Endothelial cell of umbilical vein (primary cell): ENCODE results near the gene RBBP5. TPM values are rescaled to one million over a fixed set of nuclear protein-coding genes. Genes with fewer than 3 reads are reported as not detected.
A peak's percentile ranks its signal among the peaks of the same experiment; 100 is the strongest.

ENCODE experiments used
- BruUV-seq: library from RNA; stranded (reverse); fragments of 400-500 nt; replicated peaks from 2 replicates; lab custom pipeline; 2021; lab: Mats Ljungman, UMichigan
- CTCF ChIA-PET: fragments of 300-600, 350-600 bp; sonication (Branson Sonifier 250); formaldehyde crosslinking; loops from one replicate; lab custom pipeline; 2021; ENCODE audit warnings: antibody characterized with exemption, inconsistent platforms; lab: Charles Lee
- POLR2A ChIA-PET: fragments of 300-600, 350-600 bp; sonication (Branson Sonifier 250); formaldehyde crosslinking; loops from one replicate; lab custom pipeline; 2021; ENCODE audit warnings: antibody characterized with exemption, inconsistent platforms; lab: Charles Lee
- DNase-seq: peaks from one replicate; pipeline ENCODE4 v3.0.0-alpha.2; 2011; ENCODE audit warnings: low read depth, low spot score
- FAIRE-seq: peaks from 2 replicates; lab custom pipeline; 2011; peaks lifted over from hg19 to GRCh38; lab: Jason Lieb, UNC
- H2AFZ ChIP-seq: 2 replicates; pipeline ENCODE4 v1.6.0; 2012; ENCODE audit warnings: low read depth, low read length, control low read depth, inconsistent platforms
- H3K27ac ChIP-seq: 2 replicates; pipeline ENCODE4 v1.5.1; 2011; ENCODE audit warnings: low read depth, mild to moderate bottlenecking, control low read depth, low read length, moderate library complexity; ENCODE audit not compliant: insufficient read depth
- H3K27me3 ChIP-seq, 2 experiments: 2 replicates each; pipeline versions ENCODE4 v1.6.0 to v1.6.1; 2011; ENCODE audit warnings: low read length in 2 of 2, mixed read lengths in 1 of 2; ENCODE audit not compliant: control insufficient read depth in 2 of 2, insufficient read depth in 2 of 2
- H3K36me3 ChIP-seq, 2 experiments: 2 replicates in 1 of 2; 3 replicates in 1 of 2; pipeline ENCODE4 v1.5.1; 2011; ENCODE audit warnings: low read length in 2 of 2, mild to moderate bottlenecking in 1 of 2, moderate library complexity in 1 of 2; ENCODE audit not compliant: control insufficient read depth in 2 of 2, insufficient read depth in 2 of 2; ENCODE audit errors: extremely low read depth in 1 of 2
- H3K4me1 ChIP-seq: 3 replicates; pipeline ENCODE4 v1.5.1; 2011; ENCODE audit warnings: mild to moderate bottlenecking, low read length; ENCODE audit not compliant: control insufficient read depth, insufficient read depth; ENCODE audit errors: extremely low read depth
- H3K4me2 ChIP-seq: 2 replicates; pipeline ENCODE4 v1.6.1; 2011; ENCODE audit warnings: low read length, control low read depth, mixed read lengths; ENCODE audit not compliant: insufficient read depth
- H3K4me3 ChIP-seq, 3 experiments: fragments of 200-600 bp in 1 of 3; sonication (generic), shearing (Covaris generic) in 1 of 3; replicated peaks in 1 of 3; 2 replicates each; pipeline ENCODE4 v1.5.1; 2011 to 2016; ENCODE audit warnings: control low read depth in 3 of 3, low read length in 3 of 3, mild to moderate bottlenecking in 2 of 3, inconsistent platforms in 1 of 3, low read depth in 1 of 3, moderate library complexity in 1 of 3; ENCODE audit not compliant: insufficient read depth in 1 of 3
- H3K79me2 ChIP-seq: 2 replicates; pipeline ENCODE4 v1.6.0; 2012; ENCODE audit warnings: low read length, inconsistent platforms; ENCODE audit not compliant: control insufficient read depth, insufficient read depth
- H3K9ac ChIP-seq: replicated peaks from 2 replicates; pipeline ENCODE3; 2011; ENCODE audit warnings: low read length, control low read depth; ENCODE audit not compliant: insufficient read depth; ENCODE audit errors: extremely low read depth
- H3K9me1 ChIP-seq: replicated peaks from 3 replicates; pipeline ENCODE4 v1.6.0; 2011; ENCODE audit warnings: mild to moderate bottlenecking, low read length; ENCODE audit not compliant: control insufficient read depth, insufficient read depth; ENCODE audit errors: extremely low read depth
- H3K9me3 ChIP-seq: replicated peaks from 2 replicates; pipeline ENCODE4 v1.5.1; 2012; ENCODE audit warnings: low read length, inconsistent platforms; ENCODE audit not compliant: control insufficient read depth, insufficient read depth
- H4K20me1 ChIP-seq: replicated peaks from 2 replicates; pipeline ENCODE3; 2011; ENCODE audit warnings: mild to moderate bottlenecking, low read length; ENCODE audit not compliant: control insufficient read depth, insufficient read depth; ENCODE audit errors: extremely low read depth
- EZH2 ChIP-seq: IDR thresholded peaks from 2 replicates; pipeline ENCODE4 v1.6.1; 2012; ENCODE audit warnings: borderline replicate concordance, low read depth, mild to moderate bottlenecking, moderate library complexity, low read length, inconsistent platforms; ENCODE audit not compliant: severe bottlenecking
- GATA2 ChIP-seq: IDR thresholded peaks from 2 replicates; pipeline ENCODE4 v1.7.0; 2011; ENCODE audit warnings: low read depth, mild to moderate bottlenecking, moderate library complexity, mixed read lengths, low read length; ENCODE audit not compliant: insufficient read length, insufficient read depth
- JUN ChIP-seq: IDR thresholded peaks from 2 replicates; pipeline ENCODE4 v1.6.1; 2011; ENCODE audit warnings: borderline replicate concordance, low read depth; ENCODE audit not compliant: insufficient read length, insufficient read depth
- MYC ChIP-seq: IDR thresholded peaks from one replicate; pipeline ENCODE4 v1.6.1; 2011; ENCODE audit warnings: mild to moderate bottlenecking, low read depth, low read length
- POLR2A ChIP-seq: IDR thresholded peaks from 2 replicates; pipeline ENCODE4 v1.6.1; 2012; ENCODE audit warnings: low read depth, mild to moderate bottlenecking, control low read depth, low read length
- POLR2AphosphoS5 ChIP-seq: IDR thresholded peaks from 2 replicates; pipeline ENCODE4 v1.6.1; 2012; ENCODE audit warnings: low read depth, mild to moderate bottlenecking, control low read depth, low read length, moderate library complexity; ENCODE audit not compliant: insufficient read depth
- dilution Hi-C: fragments of 300-500 bp; cut with MboI; formaldehyde crosslinking; loops from one replicate; pipeline ENCODE4 v1.15.0; 2019; ENCODE audit warnings: low sequenced_read_pairs; ENCODE audit not compliant: extremely low pct_ligation_motif_present
- intact Hi-C: fragments of 100-400 bp; cut with micrococcal nuclease; formaldehyde crosslinking; loops from one replicate; pipeline ENCODE4 v1.10.0; 2022
- polyA plus RNA-seq, 4 experiments: library from polyadenylated mRNA; depleted of rRNA in 3 of 4; stranded (reverse) in 3 of 4; unstranded in 1 of 4; fragments of >200 nt; gene quantifications; 2 replicates each; pipeline versions ENCODE4 v1.2.1 to v1.2.3, GENCODE V29; 2011 to 2012; ENCODE audit warnings: missing spikeins in 1 of 4
- total RNA-seq: library from RNA; stranded (reverse); gene quantifications from 2 replicates; pipeline ENCODE4 v1.2.3, GENCODE V29; 2021
- TF ChIP-seq, protein P1 (sequence below), 2 donors: IDR thresholded peaks; 1 replicate in 1 of 2; 2 replicates in 1 of 2; pipeline ENCODE4 v1.5.1; 2011; ENCODE audit warnings: low read length in 2 of 2, mild to moderate bottlenecking in 2 of 2, moderate library complexity in 2 of 2, control low read depth in 1 of 2, inconsistent platforms in 1 of 2, low read depth in 1 of 2; ENCODE audit not compliant: insufficient read depth in 1 of 2; ENCODE audit errors: extremely low read depth in 1 of 2

Gene RBBP5
- total and polyA plus RNA-seq, 2 donors (not counting 3 experiments of a cell fraction or from before 2014, with no cell fraction given), result 5.8 to 14.2 TPM

DNA sequence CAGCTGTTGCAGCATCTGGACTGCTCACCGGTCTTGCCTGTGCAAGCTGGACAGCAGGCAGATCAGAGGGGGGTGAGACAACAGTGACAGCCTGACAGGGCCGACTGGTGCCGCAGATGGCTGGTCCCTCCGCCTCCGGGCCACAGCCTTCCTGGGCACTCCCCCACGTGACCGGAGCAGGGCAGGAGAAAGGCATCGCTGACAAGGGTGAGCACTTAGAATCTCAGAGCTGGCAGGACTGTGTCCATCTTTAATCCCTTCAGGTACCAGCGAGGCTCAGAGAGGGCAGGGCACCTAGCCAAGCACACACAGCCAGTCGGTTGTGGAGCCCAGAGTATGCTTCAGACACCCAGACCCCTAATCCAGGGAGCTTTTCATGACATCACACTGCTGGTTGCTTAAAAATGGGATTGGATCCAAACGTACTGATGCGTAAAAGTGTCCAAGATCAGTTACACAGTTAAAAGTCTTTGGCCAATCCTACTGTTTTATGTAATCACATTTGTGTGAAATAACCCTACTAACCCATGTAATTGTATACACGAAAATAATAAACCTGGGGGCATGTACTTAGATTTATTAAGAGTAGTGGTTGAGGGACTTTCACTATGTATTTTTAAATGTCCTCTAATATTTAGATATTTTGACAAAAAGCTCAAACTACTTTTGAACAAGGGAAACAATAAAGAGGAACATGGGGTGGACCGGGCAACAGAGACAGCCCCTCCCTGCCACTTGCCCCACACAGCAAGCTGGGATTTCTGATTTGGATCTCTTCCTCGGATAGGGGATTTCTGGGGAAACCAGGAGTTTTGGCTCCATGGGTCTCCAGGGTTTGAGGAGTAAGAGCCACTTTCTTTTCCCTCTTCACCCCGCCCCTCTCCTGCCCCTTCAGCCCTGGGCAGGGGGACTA lies 79.5 kb downstream of the RBBP5 start:
- Histone ChIP-seq H3K4me2 (no peak overlapping the region), H3K27me3 (peaks cover 37 to 49% of the 10 kb centered on the region in 2 experiments), H4K20me1 (no peaks in the 10 kb centered on the region), H3K9ac (no peak overlapping the region), H3K4me3 (no peak overlapping the region), H3K79me2 (no peaks in the 10 kb centered on the region), H3K36me3 (no peaks in the 10 kb centered on the region), H3K4me1 (no peaks in the 10 kb centered on the region), H3K9me1 (no peaks in the 10 kb centered on the region), H3K27ac (no peak overlapping the region), H3K9me3 (no peaks in the 10 kb centered on the region), H2AFZ (no peak overlapping the region)
- CTCF ChIA-PET, result interaction anchor here (1.1 to 2.8 kb wide), 2 partner anchors 19 to 53 kb away, joined by 3 to 22 read pairs; no protein-coding TSS in a partner anchor
- intact Hi-C loops, result no loop called here
- dilution Hi-C loops, result no loop called here
- POLR2A ChIA-PET, result no interaction called here
- no peak for FAIRE-seq
- no peak for DNase-seq
- no TSS peak for BruUV-seq
- TF ChIP-seq GATA2 (no peak), EZH2 (peak; percentile 52)

DNA sequence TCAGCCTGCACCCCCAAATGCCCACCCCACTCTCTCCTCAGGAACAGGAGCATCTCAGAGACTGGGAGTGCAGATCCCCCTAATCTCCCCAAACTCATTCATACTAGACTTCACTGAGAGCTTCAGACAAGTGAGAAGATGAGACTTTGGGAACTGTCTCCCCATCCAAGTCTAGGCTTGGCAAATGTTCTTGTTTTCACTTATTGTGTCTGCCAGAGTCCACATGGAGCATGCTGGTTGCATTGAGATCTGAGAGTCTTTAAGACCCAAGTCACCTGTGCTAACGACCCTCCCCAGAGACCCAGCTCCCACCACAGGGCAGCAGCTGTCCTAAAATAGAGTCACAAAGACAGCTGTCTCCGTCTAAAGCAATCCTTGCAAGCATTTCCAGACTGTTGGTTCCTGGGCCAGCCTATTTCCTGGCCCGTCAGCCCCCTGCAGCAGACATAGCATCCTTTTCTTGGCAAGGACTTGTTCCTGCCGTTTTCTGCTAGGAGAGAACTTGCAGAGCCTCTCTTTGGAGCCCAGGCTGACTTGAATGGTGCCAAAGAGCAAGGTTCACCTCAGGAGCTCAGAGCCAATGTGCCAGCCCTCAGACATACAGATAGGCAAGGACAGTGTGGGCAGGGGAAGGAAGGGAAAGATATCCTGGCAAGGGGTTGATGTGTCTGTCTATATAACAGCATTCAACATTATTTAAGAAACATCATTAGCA lies 80.6 kb downstream of the RBBP5 start:
- H3K36me3 ChIP-seq, result no peaks in the 10 kb centered on the region
- BruUV-seq, result no TSS peak
- POLR2A ChIA-PET, result no interaction called here
- DNase-seq (no peak), FAIRE-seq (no peak)
- peaks cover 34 to 45% of the 10 kb centered on the region in 2 experiments for H3K27me3 ChIP-seq
- dilution Hi-C loops, result no loop called here
- H3K4me1 ChIP-seq, result no peaks in the 10 kb centered on the region
- no peaks in the 10 kb centered on the region for H3K9me3 ChIP-seq
- H3K4me2 ChIP-seq, result no peak overlapping the region
- no peak for TF ChIP-seq POLR2AphosphoS5
- TF ChIP-seq POLR2A, result no peak
- no peak for TF ChIP-seq JUN
- TF ChIP-seq MYC, result no peak
- TF ChIP-seq, protein P1, sequence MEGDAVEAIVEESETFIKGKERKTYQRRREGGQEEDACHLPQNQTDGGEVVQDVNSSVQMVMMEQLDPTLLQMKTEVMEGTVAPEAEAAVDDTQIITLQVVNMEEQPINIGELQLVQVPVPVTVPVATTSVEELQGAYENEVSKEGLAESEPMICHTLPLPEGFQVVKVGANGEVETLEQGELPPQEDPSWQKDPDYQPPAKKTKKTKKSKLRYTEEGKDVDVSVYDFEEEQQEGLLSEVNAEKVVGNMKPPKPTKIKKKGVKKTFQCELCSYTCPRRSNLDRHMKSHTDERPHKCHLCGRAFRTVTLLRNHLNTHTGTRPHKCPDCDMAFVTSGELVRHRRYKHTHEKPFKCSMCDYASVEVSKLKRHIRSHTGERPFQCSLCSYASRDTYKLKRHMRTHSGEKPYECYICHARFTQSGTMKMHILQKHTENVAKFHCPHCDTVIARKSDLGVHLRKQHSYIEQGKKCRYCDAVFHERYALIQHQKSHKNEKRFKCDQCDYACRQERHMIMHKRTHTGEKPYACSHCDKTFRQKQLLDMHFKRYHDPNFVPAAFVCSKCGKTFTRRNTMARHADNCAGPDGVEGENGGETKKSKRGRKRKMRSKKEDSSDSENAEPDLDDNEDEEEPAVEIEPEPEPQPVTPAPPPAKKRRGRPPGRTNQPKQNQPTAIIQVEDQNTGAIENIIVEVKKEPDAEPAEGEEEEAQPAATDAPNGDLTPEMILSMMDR (IDR thresholded peaks at IDR 0.05; ENCODE audit: extremely low read depth in 1 of 2, insufficient read depth in 1 of 2, low read depth in 1 of 2, low read length in 2 of 2), result no peak
- H2AFZ ChIP-seq, result no peak overlapping the region
- H3K9me1 ChIP-seq, result no peaks in the 10 kb centered on the region
- no peaks in the 10 kb centered on the region for H4K20me1 ChIP-seq
- intact Hi-C loops, result no loop called here
- H3K79me2 ChIP-seq, result no peaks in the 10 kb centered on the region
- CTCF ChIA-PET, result interaction anchor here (1.1 to 2.8 kb wide), 4 partner anchors 20 to 66 kb away, joined by 3 to 22 read pairs (median 3); no protein-coding TSS in a partner anchor
- no peak overlapping the region for H3K27ac ChIP-seq
- H3K9ac ChIP-seq, result no peak overlapping the region
- H3K4me3 ChIP-seq, result no peak overlapping the region
